H9 (cell line): ENCODE measurements around the gene ZNF586. TPM values are rescaled to one million over a fixed set of nuclear protein-coding genes. Genes with fewer than 3 reads are reported as not detected.
"Not testable (repeated sequence)": the region's sequence is repeated elsewhere in the genome, so short reads cannot be mapped to it uniquely, and the experiment has no call there.

Experiments used
- DNase-seq: peaks from one replicate; pipeline ENCODE4 v3.0.0-alpha.2; 2017
- H2AFZ ChIP-seq: one replicate; pipeline ENCODE4 v1.6.1; 2013; ENCODE audit warnings: mild to moderate bottlenecking, low read length, control low read depth, moderate library complexity
- H2AK5ac ChIP-seq: 2 replicates; pipeline ENCODE4 v1.6.1; 2013; ENCODE audit warnings: low read length, control low read depth, mixed read lengths; ENCODE audit not compliant: insufficient read length
- H2BK120ac ChIP-seq: one replicate; pipeline ENCODE4 v1.6.1; 2013; ENCODE audit warnings: low read depth, mild to moderate bottlenecking, low read length, control low read depth, inconsistent platforms; ENCODE audit not compliant: poor library complexity, severe bottlenecking
- H2BK12ac ChIP-seq: 2 replicates; pipeline ENCODE4 v1.6.1; 2013; ENCODE audit warnings: low read length, control low read depth, mixed read lengths, low read depth; ENCODE audit not compliant: insufficient read length
- H2BK15ac ChIP-seq: 2 replicates; pipeline ENCODE4 v1.6.1; 2013; ENCODE audit warnings: low read depth, low read length, control low read depth
- H2BK20ac ChIP-seq: one replicate; pipeline ENCODE4 v1.6.1; 2013; ENCODE audit warnings: low read depth, mild to moderate bottlenecking, low read length, control low read depth, inconsistent platforms; ENCODE audit not compliant: poor library complexity, severe bottlenecking
- H2BK5ac ChIP-seq: 2 replicates; pipeline ENCODE4 v1.6.1; 2013; ENCODE audit warnings: low read length, control low read depth, mixed read lengths; ENCODE audit not compliant: insufficient read length
- H3K14ac ChIP-seq: 2 replicates; pipeline ENCODE4 v1.6.1; 2013; ENCODE audit warnings: low read length, control low read depth; ENCODE audit not compliant: insufficient read depth
- H3K18ac ChIP-seq: 2 replicates; pipeline ENCODE4 v1.6.1; 2013; ENCODE audit warnings: low read depth, mild to moderate bottlenecking, mixed read lengths, low read length, control low read depth; ENCODE audit not compliant: insufficient read length
- H3K23ac ChIP-seq: 2 replicates; pipeline ENCODE4 v1.6.1; 2013; ENCODE audit warnings: low read length, control low read depth, mixed read lengths, low read depth; ENCODE audit not compliant: insufficient read length
- H3K23me2 ChIP-seq: 2 replicates; pipeline ENCODE4 v1.6.1; 2013; ENCODE audit warnings: low read depth, mild to moderate bottlenecking, mixed read lengths, low read length, control low read depth; ENCODE audit not compliant: insufficient read length, poor library complexity, severe bottlenecking
- H3K27ac ChIP-seq: 2 replicates; pipeline ENCODE4 v1.5.1; 2013; ENCODE audit warnings: low read length, control low read depth, mixed read lengths, low read depth; ENCODE audit not compliant: insufficient read length
- H3K27me3 ChIP-seq: 2 replicates; pipeline ENCODE4 v1.6.1; 2013; ENCODE audit warnings: low read length, control low read depth, inconsistent platforms; ENCODE audit not compliant: insufficient read depth
- H3K4ac ChIP-seq: 2 replicates; pipeline ENCODE4 v1.6.1; 2013; ENCODE audit warnings: low read depth, mild to moderate bottlenecking, control low read depth, inconsistent platforms, low read length, moderate library complexity
- H3K4me1 ChIP-seq: 2 replicates; pipeline ENCODE4 v1.6.1; 2013; ENCODE audit warnings: low read length, control low read depth, inconsistent platforms; ENCODE audit not compliant: insufficient read depth
- H3K4me2 ChIP-seq: 2 replicates; pipeline ENCODE4 v1.6.1; 2013; ENCODE audit warnings: low read length, control low read depth, mixed read lengths; ENCODE audit not compliant: insufficient read length, insufficient read depth
- H3K56ac ChIP-seq: 2 replicates; pipeline ENCODE4 v1.6.1; 2013; ENCODE audit warnings: low read depth, mild to moderate bottlenecking, mixed read lengths, low read length, control low read depth; ENCODE audit not compliant: insufficient read length
- H3K79me1 ChIP-seq: 2 replicates; pipeline ENCODE4 v1.6.1; 2013; ENCODE audit warnings: low read depth, mild to moderate bottlenecking, moderate library complexity, low read length, control low read depth, inconsistent platforms; ENCODE audit not compliant: insufficient read depth, poor library complexity, severe bottlenecking
- H3K79me2 ChIP-seq: 2 replicates; pipeline ENCODE4 v1.6.1; 2013; ENCODE audit warnings: low read length, control low read depth, inconsistent platforms; ENCODE audit not compliant: insufficient read depth
- H3K9ac ChIP-seq: 2 replicates; pipeline ENCODE4 v1.6.1; 2013; ENCODE audit warnings: low read length, control low read depth, mixed read lengths; ENCODE audit not compliant: insufficient read length; ENCODE audit errors: extremely low read depth
- H3K9me3 ChIP-seq: one replicate; pipeline ENCODE4 v1.6.1; 2013; ENCODE audit warnings: low read depth, low read length, inconsistent platforms; ENCODE audit not compliant: control insufficient read depth
- H3T11ph ChIP-seq: one replicate; pipeline ENCODE4 v1.6.1; 2013; ENCODE audit warnings: mild to moderate bottlenecking, low read length, control low read depth, inconsistent platforms
- H4K20me1 ChIP-seq: one replicate; pipeline ENCODE4 v1.6.1; 2013; ENCODE audit not compliant: control insufficient read depth, insufficient read length, insufficient read depth
- H4K5ac ChIP-seq: 2 replicates; pipeline ENCODE4 v1.6.1; 2013; ENCODE audit warnings: low read depth, mild to moderate bottlenecking, mixed read lengths, low read length, control low read depth; ENCODE audit not compliant: insufficient read length
- H4K8ac ChIP-seq: replicated peaks from 2 replicates; pipeline ENCODE4 v1.6.1; 2013; ENCODE audit warnings: low read length, control low read depth, mixed read lengths, low read depth; ENCODE audit not compliant: insufficient read length
- H4K91ac ChIP-seq: 2 replicates; pipeline ENCODE4 v1.6.1; 2013; ENCODE audit warnings: low read depth, mild to moderate bottlenecking, moderate library complexity, mixed read lengths, low read length, control low read depth; ENCODE audit not compliant: insufficient read length
- H3K27ac Mint-ChIP-seq, 3 experiments: 2 replicates in 2 of 3; 3 replicates in 1 of 3; pipeline ENCODE4 v1.8.0; 2020 to 2021; ENCODE audit warnings: mixed read lengths in 3 of 3, mild to moderate bottlenecking in 1 of 3, moderate library complexity in 1 of 3
- H3K27me3 Mint-ChIP-seq: 2 replicates; pipeline ENCODE4 v1.8.0; 2021; ENCODE audit warnings: low read depth, mild to moderate bottlenecking, moderate library complexity, mixed read lengths
- H3K36me3 Mint-ChIP-seq, 3 experiments: 2 replicates in 2 of 3; 3 replicates in 1 of 3; pipeline ENCODE4 v1.8.0; 2020 to 2021; ENCODE audit warnings: low read depth in 3 of 3, mixed read lengths in 3 of 3; ENCODE audit not compliant: insufficient read depth in 1 of 3
- H3K4me1 Mint-ChIP-seq, 2 experiments: 2 replicates each; pipeline ENCODE4 v1.8.0; 2020; ENCODE audit warnings: mixed read lengths in 2 of 2
- H3K4me3 Mint-ChIP-seq, 2 experiments: 2 replicates in 1 of 2; 3 replicates in 1 of 2; pipeline ENCODE4 v1.8.0; 2020 to 2021; ENCODE audit warnings: mild to moderate bottlenecking in 2 of 2, mixed read lengths in 2 of 2, moderate library complexity in 1 of 2
- H3K9me3 Mint-ChIP-seq, 2 experiments: 2 replicates in 1 of 2; 3 replicates in 1 of 2; pipeline ENCODE4 v1.8.0; 2020; ENCODE audit warnings: mild to moderate bottlenecking in 2 of 2, mixed read lengths in 2 of 2, moderate library complexity in 1 of 2
- WGBS: extraction: QIAGEN DNeasy Blood & Tissue Kit; methylation state at CpG from one replicate; pipeline ENCODE4 v1.1.7; 2013; ENCODE audit warnings: missing lambda C conversion rate, low lambda C conversion rate, mixed read lengths; ENCODE audit not compliant: insufficient read length; ENCODE audit errors: extremely low coverage; 5-methylcytosine and 5-hydroxymethylcytosine counted together
- total RNA-seq: library from RNA; stranded (reverse); gene quantifications from 2 replicates; pipeline ENCODE4 v1.2.1, GENCODE V29; 2021
- TF ChIP-seq, protein P1 (sequence below): fragments of 200-600 bp; sonication (generic); conservative IDR thresholded peaks from 3 replicates; pipeline ENCODE4 v1.8.0; 2021; ENCODE audit warnings: antibody characterized with exemption, mild to moderate bottlenecking

The ZNF586 gene
- total RNA-seq, 1 experiment from 2014 or later, result 17.6 TPM

DNA sequence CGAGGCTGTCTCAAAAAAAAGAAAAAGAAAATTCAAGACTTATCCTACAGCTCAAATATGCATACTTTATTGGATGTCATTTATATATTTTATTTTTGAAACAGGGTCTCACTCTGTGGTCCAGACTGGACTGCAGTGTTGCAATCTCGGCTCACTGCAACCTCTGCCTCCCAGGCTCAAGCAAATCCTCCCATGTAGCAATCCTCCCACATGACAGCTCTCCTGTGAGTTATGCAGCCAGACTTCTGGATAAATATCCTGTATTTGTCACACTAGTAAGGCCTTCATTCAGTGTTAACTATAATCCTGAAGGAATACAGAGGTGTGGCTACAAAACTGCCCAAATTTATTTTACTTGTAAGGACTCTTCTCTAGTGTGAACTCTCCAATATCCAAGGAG, 38.1 kb downstream of the ZNF586 start:
- Histone ChIP-seq H2BK12ac (no peak overlapping the region), H3K23me2 (peaks cover 11% of the 10 kb centered on the region), H4K91ac (no peak overlapping the region), H3K4me2 (no peak overlapping the region), H2BK120ac (no peak overlapping the region), H3T11ph (no peak overlapping the region), H3K27ac (no peak overlapping the region), H3K4ac (no peak overlapping the region), H3K18ac (no peak overlapping the region), H2BK20ac (no peak overlapping the region), H3K79me1 (no peaks in the 10 kb centered on the region), H3K9me3 (no peaks in the 10 kb centered on the region), H2BK15ac (no peak overlapping the region), H2AK5ac (no peak overlapping the region), H3K4me1 (no peaks in the 10 kb centered on the region), H4K8ac (no peak overlapping the region), H3K23ac (no peak overlapping the region), H4K5ac (no peak overlapping the region), H3K56ac (no peak overlapping the region), H2BK5ac (no peak overlapping the region), H2AFZ (no peak overlapping the region), H4K20me1 (no peaks in the 10 kb centered on the region), H3K9ac (no peak overlapping the region), H3K14ac (no peak overlapping the region), H3K79me2 (no peaks in the 10 kb centered on the region), H3K27me3 (no peaks in the 10 kb centered on the region)
- Mint-ChIP-seq H3K4me3 (no peak overlapping the region), H3K4me1 (peaks cover 20 to 24% of the 10 kb centered on the region in 2 experiments), H3K27me3 (no peaks in the 10 kb centered on the region), H3K9me3 (no peaks in the 10 kb centered on the region), H3K27ac (no peak overlapping the region), H3K36me3 (peaks cover 26 to 56% (median 48%) of the 10 kb centered on the region in 3 experiments)
- no peak for DNase-seq
- TF ChIP-seq, protein P1, sequence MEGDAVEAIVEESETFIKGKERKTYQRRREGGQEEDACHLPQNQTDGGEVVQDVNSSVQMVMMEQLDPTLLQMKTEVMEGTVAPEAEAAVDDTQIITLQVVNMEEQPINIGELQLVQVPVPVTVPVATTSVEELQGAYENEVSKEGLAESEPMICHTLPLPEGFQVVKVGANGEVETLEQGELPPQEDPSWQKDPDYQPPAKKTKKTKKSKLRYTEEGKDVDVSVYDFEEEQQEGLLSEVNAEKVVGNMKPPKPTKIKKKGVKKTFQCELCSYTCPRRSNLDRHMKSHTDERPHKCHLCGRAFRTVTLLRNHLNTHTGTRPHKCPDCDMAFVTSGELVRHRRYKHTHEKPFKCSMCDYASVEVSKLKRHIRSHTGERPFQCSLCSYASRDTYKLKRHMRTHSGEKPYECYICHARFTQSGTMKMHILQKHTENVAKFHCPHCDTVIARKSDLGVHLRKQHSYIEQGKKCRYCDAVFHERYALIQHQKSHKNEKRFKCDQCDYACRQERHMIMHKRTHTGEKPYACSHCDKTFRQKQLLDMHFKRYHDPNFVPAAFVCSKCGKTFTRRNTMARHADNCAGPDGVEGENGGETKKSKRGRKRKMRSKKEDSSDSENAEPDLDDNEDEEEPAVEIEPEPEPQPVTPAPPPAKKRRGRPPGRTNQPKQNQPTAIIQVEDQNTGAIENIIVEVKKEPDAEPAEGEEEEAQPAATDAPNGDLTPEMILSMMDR, result no peak
- WGBS, result no CpG with 5 or more reads among the region's 2 CpGs

DNA sequence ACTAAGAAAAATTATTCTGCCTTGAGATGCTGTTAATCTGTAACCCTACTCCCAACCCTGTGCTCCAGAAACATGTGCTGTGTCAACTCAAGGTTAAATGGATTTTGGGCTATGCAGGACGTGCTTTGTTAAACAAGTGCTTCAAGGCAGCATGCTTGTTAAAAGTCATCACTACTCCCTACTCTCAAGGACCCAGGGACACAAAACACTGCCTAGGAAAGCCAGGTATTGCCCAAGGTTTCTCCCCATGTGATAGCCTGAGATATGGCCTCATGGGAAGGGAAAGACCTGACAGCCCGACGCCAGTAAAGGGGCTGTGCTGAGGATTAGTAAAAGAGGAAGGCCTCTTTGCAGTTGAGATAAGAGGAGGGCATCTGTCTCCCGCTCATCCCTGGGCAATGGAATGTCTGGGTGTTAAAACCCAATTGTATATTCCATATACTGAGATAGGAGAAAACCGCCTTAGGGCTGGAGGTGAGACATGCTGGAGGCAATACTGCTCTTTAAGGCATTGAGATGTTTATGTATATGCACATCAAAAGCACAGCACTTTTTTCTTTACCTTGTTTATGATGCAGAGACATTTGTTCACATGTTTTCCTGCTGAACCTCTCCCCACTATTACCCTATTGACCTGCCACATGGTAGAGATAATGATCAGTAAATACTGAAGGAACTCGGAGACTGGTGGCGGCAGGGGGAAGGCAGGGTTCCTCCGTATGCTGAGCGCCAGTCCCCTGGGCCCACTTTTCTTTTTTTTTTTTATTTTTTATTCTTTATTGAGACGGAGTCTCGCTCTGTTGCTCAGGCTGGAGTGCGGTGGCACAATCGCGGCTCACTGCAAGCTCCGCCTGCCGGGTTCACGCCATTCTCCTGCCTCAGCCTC, 41.2 kb downstream of the ZNF586 start:
- not testable (repeated sequence) for DNase-seq, H3K27ac ChIP-seq, H2BK5ac ChIP-seq, H2BK20ac ChIP-seq, H2BK15ac ChIP-seq, H4K8ac ChIP-seq, H3K56ac ChIP-seq, H3K79me2 ChIP-seq, H3K9ac ChIP-seq, H3K27me3 Mint-ChIP-seq, H3K27ac Mint-ChIP-seq, H3K4me1 ChIP-seq, H3K9me3 ChIP-seq, H3K9me3 Mint-ChIP-seq, H3K4me3 Mint-ChIP-seq, H2AK5ac ChIP-seq, H3K4me2 ChIP-seq, H3K18ac ChIP-seq, H4K91ac ChIP-seq, H2AFZ ChIP-seq, H4K20me1 ChIP-seq, H4K5ac ChIP-seq, H3T11ph ChIP-seq, H3K4ac ChIP-seq, H3K27me3 ChIP-seq, H3K79me1 ChIP-seq, H2BK120ac ChIP-seq, H2BK12ac ChIP-seq, H3K23me2 ChIP-seq, H3K14ac ChIP-seq, H3K23ac ChIP-seq
- Mint-ChIP-seq H3K36me3 (peaks cover 29 to 61% (median 52%) of the 10 kb centered on the region in 3 experiments), H3K4me1 (peaks cover 14 to 16% of the 10 kb centered on the region in 2 experiments)
- no CpG with 5 or more reads among the region's 17 CpGs for WGBS
